Common myeloid progenitor, CD34-positive (primary cell): Measurements from ENCODE around the gene SLC35F6.
A peak's percentile ranks its signal among the peaks of the same experiment; 100 is the strongest.

Experiments used
- CTCF ChIA-PET: fragments of 350-600 bp; sonication (Branson Sonifier 250); formaldehyde crosslinking; loops from one replicate; lab custom pipeline; 2021; ENCODE audit warnings: antibody characterized with exemption; lab: Charles Lee
- POLR2A ChIA-PET: fragments of 350-600 bp; sonication (Branson Sonifier 250); formaldehyde crosslinking; loops from one replicate; lab custom pipeline; 2021; ENCODE audit warnings: antibody characterized with exemption; lab: Charles Lee
- DNase-seq, 3 donors: peaks; one replicate each; pipeline versions ENCODE4 v3.0.0 to v3.0.0-alpha.2; 2013
- H3K27ac ChIP-seq, 2 experiments: 1 replicate in 1 of 2; 2 replicates in 1 of 2; pipeline ENCODE4 v1.7.0; 2013; ENCODE audit warnings: inconsistent platforms in 2 of 2, low read length in 2 of 2, mild to moderate bottlenecking in 2 of 2, low read depth in 1 of 2, moderate library complexity in 1 of 2; ENCODE audit not compliant: severe bottlenecking in 2 of 2, insufficient read depth in 1 of 2, poor library complexity in 1 of 2
- H3K27me3 ChIP-seq, 5 experiments: replicated peaks in 2 of 5; 1 replicate in 3 of 5; 2 replicates in 2 of 5; pipeline versions ENCODE4 v1.6.1 to v1.7.0; 2013; ENCODE audit warnings: low read length in 4 of 5, mild to moderate bottlenecking in 2 of 5, moderate library complexity in 2 of 5, inconsistent platforms in 1 of 5; ENCODE audit not compliant: insufficient read depth in 5 of 5, control insufficient read depth in 4 of 5
- H3K36me3 ChIP-seq, 4 experiments: 1 replicate in 2 of 4; 2 replicates in 2 of 4; pipeline versions ENCODE4 v1.6.1 to v1.7.0; 2013; ENCODE audit warnings: low read length in 3 of 4, control low read depth in 1 of 4, mild to moderate bottlenecking in 1 of 4; ENCODE audit not compliant: control insufficient read depth in 4 of 4, insufficient read depth in 4 of 4
- H3K4me1 ChIP-seq, 4 experiments: 1 replicate in 3 of 4; 2 replicates in 1 of 4; pipeline versions ENCODE4 v1.6.1 to v1.7.1; 2013; ENCODE audit warnings: low read length in 3 of 4, mild to moderate bottlenecking in 3 of 4, control low read depth in 1 of 4, inconsistent platforms in 1 of 4, moderate library complexity in 1 of 4; ENCODE audit not compliant: control insufficient read depth in 4 of 4, insufficient read depth in 4 of 4; ENCODE audit errors: control extremely low read depth in 1 of 4
- H3K4me3 ChIP-seq, 7 experiments: 1 replicate in 4 of 7; 2 replicates in 3 of 7; pipeline versions ENCODE4 v1.5.1 to v1.7.0; 2013; ENCODE audit warnings: mild to moderate bottlenecking in 7 of 7, low read length in 6 of 7, moderate library complexity in 6 of 7, inconsistent platforms in 2 of 7, low read depth in 2 of 7, control low read depth in 1 of 7; ENCODE audit not compliant: insufficient read depth in 4 of 7, control insufficient read depth in 1 of 7; ENCODE audit errors: extremely low read depth in 1 of 7
- H3K9me3 ChIP-seq, 5 experiments: 1 replicate in 4 of 5; 2 replicates in 1 of 5; pipeline versions ENCODE4 v1.6.1 to v1.7.1; 2013; ENCODE audit warnings: low read length in 4 of 5, mild to moderate bottlenecking in 2 of 5, inconsistent platforms in 1 of 5, low read depth in 1 of 5, moderate library complexity in 1 of 5; ENCODE audit not compliant: control insufficient read depth in 4 of 5, insufficient read depth in 2 of 5; ENCODE audit errors: control extremely low read depth in 1 of 5
- WGBS: methylation state at CpG from one replicate; pipeline ENCODE4 v1.1.5; 2013; ENCODE audit not compliant: insufficient coverage; 5-methylcytosine and 5-hydroxymethylcytosine counted together

The SLC35F6 gene

GRCh38 chr2:26731714-26732113 is 32.4 kb upstream of the SLC35F6 start:
- CTCF ChIA-PET = interaction anchor here (1.1 to 2.2 kb wide), 7 partner anchors 14 to 207 kb away, joined by 3 to 5 read pairs (median 4); no protein-coding TSS in a partner anchor
- POLR2A ChIA-PET = no interaction called here
- Histone ChIP-seq H3K4me1 (peaks cover 0 to 8% (median 5%) of the 10 kb centered on the region in 4 experiments), H3K36me3 (no peaks in the 10 kb centered on the region), H3K9me3 (no peaks in the 10 kb centered on the region), H3K4me3 (no peak overlapping the region), H3K27me3 (peaks cover 0 to 66% (median 26%) of the 10 kb centered on the region in 5 experiments), H3K27ac (no peak overlapping the region)
- WGBS = 94% methylated on average over 3 of the region's 4 CpGs
- DNase-seq = no peak

GRCh38 chr2:26732446-26732845 is 31.6 kb upstream of the SLC35F6 start:
- 100% methylated on average over 2 of the region's 3 CpGs for WGBS
- H3K4me3 ChIP-seq = no peak overlapping the region
- no peaks in the 10 kb centered on the region for H3K36me3 ChIP-seq
- H3K4me1 ChIP-seq = peaks cover 0 to 8% (median 5%) of the 10 kb centered on the region in 4 experiments
- CTCF ChIA-PET = interaction anchor here (1.1 to 2.2 kb wide), 6 partner anchors 14 to 128 kb away, joined by 3 to 5 read pairs (median 4); no protein-coding TSS in a partner anchor
- no peak overlapping the region for H3K27ac ChIP-seq
- H3K9me3 ChIP-seq = no peaks in the 10 kb centered on the region
- no peak for DNase-seq
- peaks cover 0 to 62% (median 20%) of the 10 kb centered on the region in 5 experiments for H3K27me3 ChIP-seq
- POLR2A ChIA-PET = no interaction called here

DNA sequence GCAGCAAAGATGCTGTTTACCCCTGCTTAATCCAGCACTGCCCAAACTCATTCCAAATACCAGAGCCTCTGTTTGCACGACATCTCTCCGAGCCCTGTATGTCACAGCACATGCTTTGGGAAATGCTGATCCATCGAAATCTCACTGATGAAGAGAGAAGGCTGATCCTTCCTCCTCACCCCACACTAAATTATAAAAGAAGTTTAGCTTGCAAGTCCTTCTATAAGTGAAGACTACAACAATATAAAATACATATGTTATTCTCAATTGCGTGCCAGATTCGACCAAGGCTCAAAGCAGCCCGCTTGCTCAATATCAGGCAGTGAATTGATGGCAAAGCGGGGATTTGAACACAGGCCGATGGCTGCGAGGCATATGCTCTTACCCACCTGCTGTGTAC is 30.7 kb upstream of the SLC35F6 start:
- ChIA-PET CTCF (interaction anchor here (0.7 to 1.7 kb wide), 4 partner anchors 13 to 135 kb away, joined by 3 to 4 read pairs (median 4); no protein-coding TSS in a partner anchor), POLR2A (no interaction called here)
- H3K27me3 ChIP-seq = peaks cover 0 to 60% (median 22%) of the 10 kb centered on the region in 5 experiments
- H3K4me3 ChIP-seq = no peak overlapping the region
- H3K9me3 ChIP-seq = no peaks in the 10 kb centered on the region
- no peak for DNase-seq
- peaks cover 0 to under 1% (median under 1%) of the 10 kb centered on the region in 4 experiments for H3K4me1 ChIP-seq
- WGBS = 96% methylated on average over 6 of the region's 9 CpGs
- no peaks in the 10 kb centered on the region for H3K36me3 ChIP-seq
- H3K27ac ChIP-seq = no peak overlapping the region

DNA sequence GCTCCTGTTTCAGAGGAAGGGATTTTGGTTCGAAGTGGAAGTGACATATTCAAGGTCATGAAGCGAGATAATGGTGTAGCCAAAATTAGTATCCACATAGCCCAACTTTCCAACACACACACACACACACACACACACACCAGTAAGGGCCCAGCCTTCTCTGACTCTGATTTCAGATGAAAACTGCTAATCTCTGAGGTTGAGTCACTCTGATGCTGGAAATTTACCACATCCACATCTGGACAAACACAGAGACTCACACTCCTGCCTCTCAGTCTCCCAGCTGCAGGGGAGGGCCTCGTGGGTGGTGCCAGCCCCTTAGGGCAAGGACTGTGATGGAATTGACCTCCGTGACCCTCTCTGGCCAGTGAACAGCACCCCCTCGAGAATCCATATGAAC is 29.0 kb upstream of the SLC35F6 start:
- ChIA-PET CTCF (interaction anchor here (2.8 kb wide), 1 partner anchor 129 kb away, joined by 11 read pairs; no protein-coding TSS in a partner anchor), POLR2A (no interaction called here)
- H3K27me3 ChIP-seq = peaks cover 0 to 52% (median 18%) of the 10 kb centered on the region in 5 experiments
- no peak overlapping the region for H3K27ac ChIP-seq
- DNase-seq = peak in 2 of 3 donors; percentile 34 to 45
- peaks cover 0 to 3% (median 2%) of the 10 kb centered on the region in 4 experiments for H3K4me1 ChIP-seq
- no peak overlapping the region for H3K4me3 ChIP-seq
- H3K9me3 ChIP-seq = no peaks in the 10 kb centered on the region
- 79% methylated on average over 3 of the region's 5 CpGs for WGBS
- no peaks in the 10 kb centered on the region for H3K36me3 ChIP-seq

GRCh38 chr2:26735883-26736588 is 28.0 kb upstream of the SLC35F6 start:
- ChIA-PET POLR2A (no interaction called here), CTCF (interaction anchor here (1.0 to 2.8 kb wide), 2 partner anchors 9 to 130 kb away, joined by 4 to 11 read pairs; no protein-coding TSS in a partner anchor)
- H3K27me3 ChIP-seq = peaks cover 0 to 43% (median 18%) of the 10 kb centered on the region in 5 experiments
- no peaks in the 10 kb centered on the region for H3K36me3 ChIP-seq
- no peak overlapping the region for H3K4me3 ChIP-seq
- no peak for DNase-seq
- WGBS = 67% methylated on average over 5 of the region's 8 CpGs
- no peaks in the 10 kb centered on the region for H3K9me3 ChIP-seq
- peaks cover 0 to 13% (median 11%) of the 10 kb centered on the region in 4 experiments for H3K4me1 ChIP-seq
- no peak overlapping the region for H3K27ac ChIP-seq

- H3K9me3 ChIP-seq = no peaks in the 10 kb centered on the region
- peaks cover 0 to 42% (median 17%) of the 10 kb centered on the region in 5 experiments for H3K27me3 ChIP-seq
- WGBS = 97% methylated on average over 3 of the region's 4 CpGs
- POLR2A ChIA-PET = no interaction called here
- no peak for DNase-seq
- H3K4me3 ChIP-seq = no peak overlapping the region
- CTCF ChIA-PET = interaction anchor here (0.9 to 2.8 kb wide), 3 partner anchors 8 to 131 kb away, joined by 3 to 11 read pairs (median 4); no protein-coding TSS in a partner anchor
- peaks cover 0 to 22% (median 22%) of the 10 kb centered on the region in 4 experiments for H3K4me1 ChIP-seq
- no peaks in the 10 kb centered on the region for H3K36me3 ChIP-seq
- no peak overlapping the region for H3K27ac ChIP-seq
These were observed 26.9 kb upstream of the SLC35F6 start for GRCh38 chr2:26737221-26737620.

- Histone ChIP-seq H3K9me3 (no peaks in the 10 kb centered on the region), H3K36me3 (no peaks in the 10 kb centered on the region), H3K4me3 (no peak overlapping the region), H3K27ac (no peak overlapping the region), H3K27me3 (peaks cover 0 to 36% (median 15%) of the 10 kb centered on the region in 5 experiments), H3K4me1 (peaks cover 0 to 22% (median 22%) of the 10 kb centered on the region in 4 experiments)
- POLR2A ChIA-PET = no interaction called here
- CTCF ChIA-PET = interaction anchor here (2.0 kb wide), 1 partner anchor 28 kb away, joined by 6 read pairs; no protein-coding TSS in a partner anchor
- WGBS = 89% methylated on average over 1 of the region's 4 CpGs
- DNase-seq = peak in 2 of 3 donors; percentile 25 to 43
These were observed 25.6 kb upstream of the SLC35F6 start for GRCh38 chr2:26738481-26738880.
